Hepatic stellate cell (primary cell): ENCODE results near the gene PACSIN3.
"Not testable (repeated sequence)": the region's sequence is repeated elsewhere in the genome, so short reads cannot be mapped to it uniquely, and the experiment has no call there.

ENCODE experiments used
- DNase-seq: peaks from one replicate; pipeline ENCODE4 v3.0.0; 2011; ENCODE audit warnings: low spot score

PACSIN3 gene

GRCh38 chr11:47192111-47192510 is 5.9 kb upstream of the PACSIN3 start:
- DNase-seq: no peak

- DNase-seq: not testable (repeated sequence)
Observed at GRCh38 chr11:47191137-47191536, 4.9 kb upstream of the PACSIN3 start.

- peak; percentile 81 for DNase-seq
Observed at GRCh38 chr11:47189100-47189834, 3.0 kb upstream of the PACSIN3 start.

GRCh38 chr11:47188259-47188658 is 2.0 kb upstream of the PACSIN3 start:
- no peak for DNase-seq

- DNase-seq: no peak
Observed at GRCh38 chr11:47187723-47188122, 1.5 kb upstream of the PACSIN3 start.

- peak; percentile 58 for DNase-seq
Observed at GRCh38 chr11:47186700-47187695, 764 bp upstream of the PACSIN3 start.

- DNase-seq: peak; percentile 78
Observed at GRCh38 chr11:47185305-47186075, 744 bp downstream of the PACSIN3 start.

GRCh38 chr11:47184711-47185304 is 1.4 kb downstream of the PACSIN3 start:
- peak; percentile 60 for DNase-seq

GRCh38 chr11:47183969-47184368 is 2.3 kb downstream of the PACSIN3 start:
- DNase-seq: no peak

GRCh38 chr11:47183031-47183856 is 3.0 kb downstream of the PACSIN3 start:
- DNase-seq: no peak

- DNase-seq: no peak
Observed at GRCh38 chr11:47182380-47182779, 3.9 kb downstream of the PACSIN3 start.

GRCh38 chr11:47181271-47181670 is 5.0 kb downstream of the PACSIN3 start:
- DNase-seq: no peak

GRCh38 chr11:47180006-47180787 is 6.0 kb downstream of the PACSIN3 start:
- DNase-seq: no peak

GRCh38 chr11:47179655-47179991 is 6.6 kb downstream of the PACSIN3 start:
- DNase-seq: peak; percentile 67

- no peak for DNase-seq
Observed at GRCh38 chr11:47178737-47179654, 7.2 kb downstream of the PACSIN3 start.

GRCh38 chr11:47178316-47178715 is 7.9 kb downstream of the PACSIN3 start:
- DNase-seq: no peak

- no peak for DNase-seq
Observed at GRCh38 chr11:47177846-47178245, 8.4 kb downstream of the PACSIN3 start.

GRCh38 chr11:47177229-47177845 is 8.9 kb downstream of the PACSIN3 start:
- DNase-seq: peak; percentile 75
